ENCODE measurements around the gene RPS6KA2.

Gene RPS6KA2

DNA sequence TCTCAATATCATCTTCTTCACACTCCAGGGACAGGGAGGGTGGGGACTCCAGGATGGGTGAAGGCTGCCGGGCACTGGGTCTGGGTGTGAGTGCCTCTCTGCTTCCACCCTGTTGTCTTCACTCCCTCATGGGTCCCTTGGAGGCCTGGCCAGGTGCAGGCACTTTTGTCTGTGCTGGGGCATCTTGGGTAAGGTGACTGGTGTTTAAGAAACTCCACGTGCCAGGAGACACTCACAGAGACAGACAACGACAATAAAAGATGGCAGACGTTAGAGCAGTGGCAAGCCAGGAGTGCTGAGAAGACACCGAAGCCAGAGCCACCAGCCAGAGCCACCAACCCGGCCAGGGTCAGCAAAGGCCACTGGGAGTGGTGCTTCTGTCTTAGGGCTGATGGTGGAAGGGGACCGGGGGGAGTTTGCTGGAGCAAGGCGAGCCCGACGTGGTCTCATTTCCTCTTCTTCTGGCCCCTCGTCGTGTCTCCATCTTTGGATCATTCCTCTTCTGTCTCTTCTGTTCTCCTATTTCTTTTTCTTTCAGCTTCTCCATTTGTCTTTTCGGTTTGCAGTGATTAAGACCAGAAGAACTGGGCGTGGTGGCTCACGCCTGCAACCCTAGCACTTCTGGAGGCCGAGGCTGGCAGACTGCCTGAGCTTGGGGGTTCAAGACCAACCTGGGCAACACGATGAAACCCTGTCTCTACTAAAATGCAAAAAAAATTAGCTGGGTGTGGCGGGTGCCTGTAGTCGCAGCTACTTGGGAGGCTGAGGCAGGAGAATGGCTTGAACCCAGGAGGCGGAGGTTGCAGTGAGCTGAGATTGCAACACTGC lies 131.3 kb downstream of the RPS6KA2 start:
- DNase-seq, result no peak

- no peak for DNase-seq
Observed at GRCh38 chr6:166494757-166495486, 132.1 kb downstream of the RPS6KA2 start.

GRCh38 chr6:166494101-166494441 lies 133.0 kb downstream of the RPS6KA2 start:
- DNase-seq, result no peak

GRCh38 chr6:166493427-166494100 lies 133.5 kb downstream of the RPS6KA2 start:
- no peak for DNase-seq

GRCh38 chr6:166492092-166492741 lies 134.8 kb downstream of the RPS6KA2 start:
- no peak for DNase-seq

DNA sequence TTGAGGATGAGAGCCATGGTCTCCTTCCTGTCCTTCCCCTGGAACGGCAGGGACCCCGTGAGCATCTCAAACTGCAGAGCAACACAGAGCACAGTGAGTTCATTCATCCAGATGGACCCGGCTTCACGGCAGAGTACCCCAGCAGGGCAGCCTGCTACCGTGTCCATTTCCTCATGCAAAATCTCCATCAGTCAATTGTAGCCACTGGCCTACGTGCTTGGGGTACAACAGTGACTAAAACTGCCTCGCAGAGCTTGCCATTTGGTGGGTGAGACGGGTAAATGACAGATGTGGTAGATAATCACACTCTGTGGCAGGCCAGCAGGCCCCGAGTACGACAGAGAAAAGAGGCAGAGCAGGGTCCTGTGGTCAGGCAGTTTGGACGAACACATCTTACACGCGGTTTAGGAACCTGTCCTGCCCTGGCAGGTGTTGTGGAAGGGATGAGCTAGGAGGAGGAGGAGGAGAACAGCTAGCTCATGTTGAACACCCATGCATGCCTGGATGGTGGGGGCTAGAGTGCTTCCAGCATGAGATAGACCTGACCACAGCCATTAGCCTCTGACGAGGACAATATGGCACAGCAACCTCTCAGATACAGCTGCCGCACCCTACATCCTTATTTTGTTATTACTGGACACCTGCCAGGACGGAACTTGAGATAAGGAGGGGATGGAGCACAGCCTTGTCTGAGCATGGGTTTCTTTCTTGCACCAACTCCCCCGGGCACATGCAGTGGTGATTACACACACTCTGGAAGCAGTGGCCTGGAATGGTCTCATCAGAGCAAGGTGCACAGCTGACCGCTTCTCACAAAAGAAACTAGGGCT lies 136.2 kb downstream of the RPS6KA2 start:
- DNase-seq, result no peak

- no peak for DNase-seq
Observed at GRCh38 chr6:166489301-166490155, 137.5 kb downstream of the RPS6KA2 start.

DNA sequence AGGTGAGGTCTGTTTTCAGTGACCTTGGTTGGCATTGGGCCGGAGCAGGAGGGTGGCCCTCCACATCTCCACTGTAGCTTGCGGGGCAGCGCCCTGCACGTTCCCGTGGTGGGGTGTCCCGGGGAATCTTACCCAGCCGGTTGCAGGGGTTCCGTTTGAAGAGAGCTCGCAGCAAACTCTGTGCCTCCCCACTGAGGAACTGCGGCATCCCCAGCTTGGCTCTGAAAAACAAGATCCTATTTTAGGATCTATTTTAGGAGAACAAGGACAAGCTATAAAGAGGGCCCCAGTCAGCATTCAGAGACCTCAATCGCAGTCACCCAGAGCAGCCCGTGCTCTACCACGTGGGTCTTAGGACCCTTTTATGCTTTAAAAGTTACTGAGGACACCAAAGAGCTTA lies 138.3 kb downstream of the RPS6KA2 start:
- DNase-seq, result no peak

GRCh38 chr6:166488076-166488685 lies 138.9 kb downstream of the RPS6KA2 start:
- DNase-seq, result no peak

DNA sequence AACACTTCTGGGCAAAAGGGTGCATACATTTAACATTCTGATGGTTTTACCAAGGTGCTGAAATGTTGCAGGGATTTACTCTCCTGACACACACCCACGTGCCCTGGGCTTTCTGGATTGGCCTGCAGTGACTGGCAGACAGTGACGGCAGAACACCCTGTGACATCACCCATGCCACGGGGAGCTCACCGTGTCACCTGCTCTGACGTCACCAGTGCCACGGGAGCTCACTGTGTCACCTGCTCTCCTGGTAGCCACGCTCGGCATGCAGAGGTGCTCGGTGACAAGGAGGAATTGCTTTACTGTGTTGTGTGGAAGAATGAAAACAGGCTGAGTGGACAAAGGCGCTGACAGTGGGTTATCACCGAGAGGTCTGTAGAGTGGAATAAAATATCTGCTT lies 139.9 kb downstream of the RPS6KA2 start:
- DNase-seq, result no peak

DNA sequence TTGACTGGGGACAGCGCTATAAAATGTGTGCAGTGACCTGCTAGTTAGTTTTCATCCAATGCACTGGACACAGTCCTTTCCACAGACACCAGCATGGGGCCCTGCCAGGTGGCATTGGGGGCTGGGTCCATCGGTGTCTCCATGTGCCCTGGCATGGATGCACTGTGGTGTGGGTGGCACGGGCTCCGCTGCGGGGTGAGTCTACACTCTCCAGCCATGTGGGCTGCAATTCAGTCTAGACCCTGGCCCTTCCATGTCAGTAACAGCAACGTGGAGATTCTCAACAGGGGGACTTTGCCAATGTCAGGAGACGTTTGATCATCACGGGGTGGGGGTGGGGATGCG lies 140.5 kb downstream of the RPS6KA2 start:
- no peak for DNase-seq

DNA sequence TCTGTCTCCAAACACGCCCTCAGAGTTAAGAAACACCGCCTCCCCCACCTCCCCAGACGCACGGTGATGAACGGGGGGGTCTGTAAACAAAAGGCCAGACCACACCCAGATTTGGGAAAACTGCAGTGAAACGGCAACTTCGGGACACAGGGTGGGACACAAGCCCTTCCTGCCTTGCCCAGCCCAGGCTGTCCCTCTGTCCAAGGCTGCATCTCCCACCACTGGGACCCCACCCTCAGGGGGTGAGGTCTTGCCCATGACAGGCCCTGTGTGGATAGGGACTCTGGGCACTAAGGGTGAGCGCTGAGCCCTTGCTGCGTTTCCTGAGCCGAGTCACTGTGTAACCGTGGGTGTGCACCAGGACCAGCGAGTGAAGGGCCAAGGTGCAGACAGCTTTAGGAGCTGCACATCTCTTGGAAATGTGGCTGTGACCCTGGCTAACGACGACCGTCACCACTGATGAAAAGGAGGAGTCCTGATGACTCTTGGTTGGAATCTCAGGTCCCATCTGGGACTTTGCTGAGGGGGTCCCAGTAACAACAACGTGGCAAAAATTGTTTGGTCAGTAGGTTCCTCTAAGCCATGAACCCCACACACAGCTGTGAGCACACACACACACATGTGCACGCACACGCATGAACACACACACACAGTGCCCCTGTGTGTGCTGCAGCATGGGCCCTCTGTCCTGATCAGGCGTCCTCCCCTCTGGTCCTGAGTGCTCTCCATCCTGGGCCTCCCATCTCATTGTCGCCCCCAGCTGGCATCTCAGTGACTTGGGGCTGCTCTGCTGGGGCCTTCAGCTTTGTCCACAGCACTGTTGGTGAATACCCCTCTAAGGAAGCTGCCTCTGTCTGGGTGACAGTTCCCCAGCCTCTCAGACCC lies 141.2 kb downstream of the RPS6KA2 start:
- DNase-seq, result no peak

DNA sequence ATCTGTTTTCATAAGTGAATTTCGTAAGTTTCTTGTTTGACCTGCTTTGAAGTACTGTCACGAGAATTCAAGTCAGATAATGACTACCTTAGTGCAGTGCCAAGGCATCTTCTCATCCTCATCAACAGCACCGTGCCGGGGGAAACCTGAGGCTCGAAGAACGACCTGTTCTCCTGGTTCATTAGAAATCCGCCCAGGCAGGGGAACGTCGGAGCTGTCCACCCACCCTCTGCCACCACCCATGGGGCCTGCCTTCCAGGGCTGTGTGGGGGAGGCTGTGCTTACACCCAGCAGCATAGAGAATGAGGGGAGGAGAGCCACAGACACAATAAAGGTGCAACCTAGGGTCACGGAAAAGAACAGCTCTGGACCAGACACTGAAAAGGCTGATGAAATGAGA lies 142.2 kb downstream of the RPS6KA2 start:
- no peak for DNase-seq

- no peak for DNase-seq
Observed at GRCh38 chr6:166483573-166484250, 143.3 kb downstream of the RPS6KA2 start.

GRCh38 chr6:166483026-166483425 lies 144.0 kb downstream of the RPS6KA2 start:
- no peak for DNase-seq

DNA sequence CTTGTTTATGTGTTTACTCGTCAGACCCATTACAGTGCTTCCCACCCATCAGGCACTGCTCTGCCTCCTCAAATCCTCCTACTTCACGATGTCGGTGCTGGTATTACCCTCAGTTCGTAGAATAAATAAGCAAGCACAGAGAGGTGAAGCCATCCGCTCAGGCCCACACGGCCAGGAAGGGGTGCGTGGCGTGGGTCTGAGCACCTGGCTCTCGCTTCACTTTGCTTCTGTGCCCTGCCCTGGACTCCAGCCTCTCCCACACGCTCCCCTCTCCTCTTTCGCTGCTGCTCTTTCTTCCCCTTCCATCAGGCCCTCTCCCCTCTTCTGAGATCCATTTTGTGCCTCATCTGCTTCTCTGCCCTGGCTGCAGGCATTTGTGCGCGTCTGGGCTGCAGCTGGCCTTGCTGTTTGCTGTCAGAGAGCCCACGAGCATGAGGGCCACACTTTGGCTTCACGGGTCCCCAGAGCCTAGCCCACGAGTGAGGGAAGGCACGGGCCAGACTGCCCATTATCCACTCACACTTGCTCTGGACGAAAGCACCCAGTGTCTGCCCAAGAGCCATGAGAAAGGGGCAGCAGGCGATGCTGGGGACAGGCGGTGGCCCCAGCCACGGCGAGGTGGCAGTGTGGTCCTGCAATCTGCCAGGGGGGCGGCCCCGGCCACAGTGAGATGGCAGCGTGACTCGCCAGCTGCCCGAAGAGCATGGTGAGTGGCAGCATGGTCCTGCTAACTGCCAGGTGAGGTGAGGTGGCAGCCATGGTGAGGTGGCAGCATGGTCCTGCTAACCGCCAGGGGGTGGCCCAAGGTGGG lies 148.1 kb downstream of the RPS6KA2 start:
- DNase-seq, result no peak

GRCh38 chr6:166477647-166478365 lies 149.2 kb downstream of the RPS6KA2 start:
- DNase-seq, result no peak

All from NCI-H1694 treated with DMSO at 0.1 percent for 48 hours (cell line).